Mucosa of stomach (tissue), 1 donor: Measurements from ENCODE around the gene TEDC1.

Experiments used
- H3K27me3 ChIP-seq: one replicate; pipeline ENCODE4 v1.7.0; 2013; ENCODE audit warnings: mild to moderate bottlenecking, low read length; ENCODE audit not compliant: control insufficient read depth, insufficient read depth
- H3K36me3 ChIP-seq: one replicate; pipeline ENCODE4 v1.7.0; 2013; ENCODE audit warnings: low read length; ENCODE audit not compliant: control insufficient read depth, insufficient read depth
- H3K4me1 ChIP-seq: one replicate; pipeline ENCODE4 v1.7.0; 2013; ENCODE audit warnings: mild to moderate bottlenecking, low read length; ENCODE audit not compliant: control insufficient read depth, insufficient read depth
- H3K4me3 ChIP-seq: one replicate; pipeline ENCODE4 v1.7.0; 2013; ENCODE audit warnings: low read length
- H3K9ac ChIP-seq: one replicate; pipeline ENCODE4 v1.7.0; 2013; ENCODE audit warnings: mild to moderate bottlenecking, low read length, moderate library complexity
- H3K9me3 ChIP-seq: one replicate; pipeline ENCODE4 v1.7.0; 2013; ENCODE audit warnings: mild to moderate bottlenecking, low read length, moderate library complexity; ENCODE audit not compliant: control insufficient read depth
- donor health status: Pancreatic carcinoma.

Gene TEDC1

DNA sequence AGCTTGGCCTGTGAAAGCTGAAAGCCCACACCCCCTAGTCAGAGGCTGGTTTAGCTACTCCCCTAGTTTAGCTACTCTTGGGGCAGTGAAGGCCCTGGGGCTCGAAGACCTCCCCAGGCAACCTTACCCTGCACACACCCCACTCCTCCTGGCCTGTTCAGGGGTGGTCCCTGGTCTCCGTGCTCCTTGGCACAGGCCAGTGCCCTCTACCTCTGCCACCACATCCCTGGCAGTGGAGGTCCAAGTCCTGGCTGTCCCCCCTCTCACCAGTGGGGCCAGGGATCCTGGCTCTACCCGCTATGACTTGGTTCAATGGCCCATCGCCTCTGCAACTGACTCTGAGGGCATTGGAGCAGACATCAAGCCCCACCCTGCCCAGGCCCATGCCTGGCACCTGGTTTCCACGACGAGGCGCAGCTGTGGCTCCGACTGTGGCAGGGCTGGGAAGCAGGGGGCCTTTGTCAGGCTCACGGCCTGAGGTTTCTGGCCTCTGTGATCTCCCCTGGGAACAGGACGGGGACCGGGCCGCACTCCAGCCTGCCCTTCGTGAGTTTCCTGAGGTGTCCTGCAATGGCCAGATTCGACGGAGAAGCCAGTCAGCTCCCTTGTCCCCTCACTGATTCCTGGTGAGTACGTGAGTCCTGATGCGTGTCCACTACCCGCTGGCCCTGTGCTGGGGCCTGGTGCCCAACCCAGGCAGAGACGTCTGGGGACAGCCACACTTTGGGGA lies 41.0 kb downstream of the TEDC1 start:
- Histone ChIP-seq H3K4me1 (peaks cover 27% of the 10 kb centered on the region), H3K4me3 (no peak overlapping the region), H3K36me3 (no peaks in the 10 kb centered on the region), H3K9me3 (no peaks in the 10 kb centered on the region), H3K9ac (no peak overlapping the region), H3K27me3 (peaks cover 52% of the 10 kb centered on the region)

GRCh38 chr14:105532735-105533141 lies 41.7 kb downstream of the TEDC1 start:
- H3K9ac ChIP-seq = no peak overlapping the region
- H3K27me3 ChIP-seq = peaks cover 52% of the 10 kb centered on the region
- H3K4me3 ChIP-seq = no peak overlapping the region
- H3K36me3 ChIP-seq = no peaks in the 10 kb centered on the region
- no peaks in the 10 kb centered on the region for H3K9me3 ChIP-seq
- peaks cover 21% of the 10 kb centered on the region for H3K4me1 ChIP-seq

DNA sequence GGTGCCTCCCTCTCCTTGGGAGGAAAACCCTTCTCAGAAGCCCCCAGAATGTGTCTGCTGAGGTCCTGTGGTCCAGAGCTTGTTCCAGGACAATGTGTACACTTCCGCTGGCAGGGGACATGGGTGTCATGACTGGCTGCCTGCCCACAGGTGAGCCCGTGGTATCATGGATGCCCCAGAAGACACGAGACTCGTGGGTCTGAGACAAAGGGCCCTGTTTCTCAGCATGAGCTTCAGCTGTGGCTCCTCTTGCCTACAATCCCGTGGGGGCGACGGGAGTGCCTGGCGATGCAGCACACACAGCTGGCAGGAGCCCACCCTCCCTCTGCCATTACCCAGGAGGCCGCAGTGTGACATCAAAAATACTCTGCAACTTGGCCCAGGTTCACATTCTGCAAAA lies 42.3 kb downstream of the TEDC1 start:
- Histone ChIP-seq H3K9ac (no peak overlapping the region), H3K4me1 (peaks cover 17% of the 10 kb centered on the region), H3K27me3 (peaks cover 53% of the 10 kb centered on the region), H3K36me3 (no peaks in the 10 kb centered on the region), H3K4me3 (no peak overlapping the region), H3K9me3 (no peaks in the 10 kb centered on the region)

GRCh38 chr14:105533811-105534498 lies 42.9 kb downstream of the TEDC1 start:
- Histone ChIP-seq H3K9me3 (no peaks in the 10 kb centered on the region), H3K36me3 (no peaks in the 10 kb centered on the region), H3K27me3 (peaks cover 50% of the 10 kb centered on the region), H3K4me1 (peaks cover 13% of the 10 kb centered on the region), H3K9ac (no peak overlapping the region), H3K4me3 (no peak overlapping the region)

GRCh38 chr14:105534586-105534985 lies 43.5 kb downstream of the TEDC1 start:
- Histone ChIP-seq H3K27me3 (peaks cover 44% of the 10 kb centered on the region), H3K9ac (no peak overlapping the region), H3K4me3 (no peak overlapping the region), H3K36me3 (no peaks in the 10 kb centered on the region), H3K9me3 (no peaks in the 10 kb centered on the region), H3K4me1 (peaks cover 8% of the 10 kb centered on the region)

DNA sequence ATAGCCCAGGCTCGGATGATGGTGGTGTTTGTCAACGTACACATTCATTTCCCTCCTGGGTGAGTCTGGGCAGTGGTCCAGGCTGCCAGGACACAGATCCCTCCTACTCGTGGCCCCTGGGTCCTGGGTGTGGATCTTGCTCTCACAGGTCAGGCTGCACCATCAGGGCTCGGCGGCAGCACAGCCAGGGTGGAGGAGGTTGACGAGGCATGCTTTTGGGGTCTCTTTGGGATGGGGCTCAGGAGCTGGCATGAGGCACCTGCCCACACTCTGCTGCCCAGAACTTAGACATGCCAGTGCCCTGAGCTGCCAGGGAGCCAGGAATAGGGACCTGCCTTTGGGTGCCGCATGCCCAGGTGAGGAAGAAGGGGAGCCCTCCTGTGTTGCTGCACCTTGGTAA lies 45.0 kb downstream of the TEDC1 start:
- Histone ChIP-seq H3K4me3 (no peak overlapping the region), H3K27me3 (peaks cover 33% of the 10 kb centered on the region), H3K9me3 (no peaks in the 10 kb centered on the region), H3K9ac (no peak overlapping the region), H3K36me3 (no peaks in the 10 kb centered on the region), H3K4me1 (no peaks in the 10 kb centered on the region)

DNA sequence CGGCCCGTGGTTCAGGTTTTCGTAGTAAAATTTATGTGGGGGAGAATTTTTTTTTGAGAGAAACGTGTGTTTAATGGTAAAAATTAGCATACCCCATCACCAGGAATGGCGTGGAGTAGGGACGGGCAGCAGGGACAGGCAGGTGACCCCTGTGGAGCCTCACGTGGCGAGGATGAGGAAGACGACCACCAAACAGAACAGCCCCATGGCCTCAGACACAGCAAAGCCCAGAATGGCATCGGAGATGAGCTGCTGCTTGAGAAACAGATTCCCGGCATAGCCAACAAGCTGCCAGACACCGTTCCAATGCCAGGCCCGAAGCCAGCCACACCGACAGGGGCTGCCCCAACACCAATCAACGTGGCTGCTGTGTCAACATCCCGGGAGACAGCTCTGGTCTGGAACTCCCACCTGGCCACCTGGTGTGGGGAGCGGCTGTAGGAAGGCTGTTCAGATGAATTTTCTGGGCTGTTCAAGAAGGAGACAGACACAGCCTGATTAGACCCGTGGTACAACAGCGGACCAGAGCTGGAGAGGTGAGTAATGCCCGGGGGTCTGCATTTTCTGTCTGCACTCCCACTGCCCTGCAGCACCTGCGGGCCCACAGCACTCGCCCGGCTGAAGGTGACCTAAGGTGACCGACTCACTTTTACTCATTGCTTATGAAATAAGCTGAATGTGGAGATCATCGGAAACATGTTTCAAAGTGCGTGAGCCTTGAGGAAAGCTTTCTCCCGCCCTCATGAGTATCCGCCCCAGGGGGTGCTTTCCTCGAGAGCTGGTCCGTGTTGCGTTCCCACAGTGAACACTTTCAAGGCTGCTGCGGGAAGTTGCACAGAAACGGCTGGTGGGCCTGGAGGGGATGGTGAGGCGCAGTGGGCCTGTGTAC lies 45.9 kb downstream of the TEDC1 start:
- H3K27me3 ChIP-seq = peaks cover 33% of the 10 kb centered on the region

GRCh38 chr14:105537580-105538474 lies 46.8 kb downstream of the TEDC1 start:
- no peaks in the 10 kb centered on the region for H3K9me3 ChIP-seq
- no peak overlapping the region for H3K9ac ChIP-seq
- no peaks in the 10 kb centered on the region for H3K36me3 ChIP-seq
- H3K4me3 ChIP-seq = no peak overlapping the region
- H3K27me3 ChIP-seq = peaks cover 33% of the 10 kb centered on the region
- no peaks in the 10 kb centered on the region for H3K4me1 ChIP-seq

More for the DNA sequence above, 45.9 kb downstream of the TEDC1 start:
- H3K9ac ChIP-seq = no peak overlapping the region
- no peak overlapping the region for H3K4me3 ChIP-seq
- no peaks in the 10 kb centered on the region for H3K36me3 ChIP-seq
- H3K9me3 ChIP-seq = no peaks in the 10 kb centered on the region
- no peaks in the 10 kb centered on the region for H3K4me1 ChIP-seq

DNA sequence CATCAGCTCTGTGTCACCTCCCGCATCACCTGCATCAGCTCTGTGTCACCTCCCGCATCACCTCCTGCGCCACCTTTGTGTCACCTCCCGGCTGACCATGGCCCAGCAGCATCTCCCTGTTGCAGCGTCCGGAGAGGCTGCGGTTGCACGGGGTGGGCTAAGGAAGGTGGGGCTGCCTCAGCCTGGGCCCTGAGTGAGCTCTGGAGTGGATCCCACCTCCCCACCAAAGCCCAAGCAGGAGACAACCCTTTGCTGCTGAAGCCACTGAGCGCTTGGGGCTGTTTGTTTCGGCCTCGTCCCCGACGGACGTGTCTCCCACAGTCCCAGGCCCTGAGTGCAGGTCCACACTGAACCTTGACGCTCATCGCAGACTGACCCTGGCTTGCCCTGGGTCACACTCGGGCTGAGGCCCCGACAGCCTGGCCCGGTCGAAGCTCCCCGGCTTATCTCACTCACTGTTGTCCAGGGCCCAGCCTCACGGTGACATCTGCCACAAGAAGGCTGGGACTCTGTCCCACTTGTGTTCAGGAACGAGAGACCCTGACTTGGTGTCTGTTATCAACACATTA lies 47.5 kb downstream of the TEDC1 start:
- Histone ChIP-seq H3K9ac (no peak overlapping the region), H3K27me3 (peaks cover 28% of the 10 kb centered on the region), H3K4me3 (no peak overlapping the region), H3K36me3 (no peaks in the 10 kb centered on the region), H3K4me1 (no peaks in the 10 kb centered on the region), H3K9me3 (no peaks in the 10 kb centered on the region)

- H3K9me3 ChIP-seq = no peaks in the 10 kb centered on the region
- no peaks in the 10 kb centered on the region for H3K36me3 ChIP-seq
- peaks cover 26% of the 10 kb centered on the region for H3K27me3 ChIP-seq
- H3K4me3 ChIP-seq = no peak overlapping the region
- no peak overlapping the region for H3K9ac ChIP-seq
- H3K4me1 ChIP-seq = no peaks in the 10 kb centered on the region
These were observed 49.8 kb downstream of the TEDC1 start for GRCh38 chr14:105540811-105541210.

- Histone ChIP-seq H3K4me1 (no peaks in the 10 kb centered on the region), H3K9me3 (no peaks in the 10 kb centered on the region), H3K4me3 (no peak overlapping the region), H3K36me3 (no peaks in the 10 kb centered on the region), H3K27me3 (peaks cover 21% of the 10 kb centered on the region), H3K9ac (no peak overlapping the region)
These were observed 50.3 kb downstream of the TEDC1 start for GRCh38 chr14:105541218-105541875.
